GM12878 (cell line): ENCODE results near the gene TSC2. TPM values are rescaled to one million over a fixed set of nuclear protein-coding genes. Genes with fewer than 3 reads are reported as not detected.

Experiments
- ATAC-seq: fragments of 200-7000 bp; cut with Tn5 transposase; 3 replicates; pipeline ENCODE4 v1.9.1; 2020; ENCODE audit warnings: mild to moderate bottlenecking, moderate library complexity
- BruUV-seq: library from RNA; stranded (reverse); fragments of 400-500 nt; replicated peaks from 2 replicates; lab custom pipeline; 2021; lab: Mats Ljungman, UMichigan
- CTCF ChIA-PET: fragments of 300-600 bp; sonication (Branson Sonifier 250); formaldehyde crosslinking; extraction: SDS; loops from one replicate; lab custom pipeline; 2021; ENCODE audit warnings: inconsistent platforms; lab: Yijun Ruan, JAX
- POLR2A ChIA-PET: fragments of 350-600 bp; formaldehyde crosslinking; extraction: SDS; loops from one replicate; lab custom pipeline; 2021; ENCODE audit warnings: inconsistent platforms; lab: Charles Lee
- RAD21 ChIA-PET: fragments of 300-600 bp; sonication (Branson Sonifier 250); formaldehyde crosslinking; loops from one replicate; lab custom pipeline; 2023; ENCODE audit warnings: antibody characterized with exemption; ENCODE audit not compliant: unreplicated experiment; lab: Charles Lee
- SMC1A ChIA-PET: fragments of 300-600 bp; sonication (Branson Sonifier 250); formaldehyde crosslinking; loops from one replicate; lab custom pipeline; 2023; ENCODE audit not compliant: unreplicated experiment, uncharacterized antibody; lab: Charles Lee
- DNase-seq: peaks from one replicate; pipeline ENCODE4 v3.0.0-alpha.2; 2011; ENCODE audit warnings: low read depth, low spot score
- FAIRE-seq: peaks from 3 replicates; lab custom pipeline; 2011; peaks lifted over from hg19 to GRCh38; lab: Jason Lieb, UNC
- H2AFZ ChIP-seq: 2 replicates; pipeline ENCODE4 v1.6.0; 2011; ENCODE audit warnings: low read depth, low read length, control low read depth; ENCODE audit not compliant: control insufficient read depth
- H3K27ac ChIP-seq: 2 replicates; pipeline ENCODE4 v1.5.1; 2011; ENCODE audit warnings: control low read depth; ENCODE audit not compliant: control insufficient read depth, insufficient read depth
- H3K27me3 ChIP-seq, 2 experiments: replicated peaks in 1 of 2; 2 replicates each; pipeline versions ENCODE4 v1.6.0 to v1.6.1; 2011; ENCODE audit warnings: low read length in 1 of 2; ENCODE audit not compliant: control insufficient read depth in 2 of 2, insufficient read depth in 2 of 2
- H3K36me3 ChIP-seq, 2 experiments: 2 replicates each; pipeline ENCODE4 v1.5.1; 2011; ENCODE audit warnings: low read length in 1 of 2; ENCODE audit not compliant: control insufficient read depth in 2 of 2, insufficient read depth in 2 of 2
- H3K4me1 ChIP-seq: 2 replicates; pipeline ENCODE4 v1.6.1; 2011; ENCODE audit warnings: mild to moderate bottlenecking, low read length, moderate library complexity, mixed read lengths; ENCODE audit not compliant: control insufficient read depth, insufficient read depth
- H3K4me2 ChIP-seq: 2 replicates; pipeline ENCODE4 v1.6.0; 2011; ENCODE audit warnings: control low read depth; ENCODE audit not compliant: control insufficient read depth, insufficient read depth
- H3K4me3 ChIP-seq: fragments of 200-600 bp; sonication (generic); 2 replicates; pipeline ENCODE4 v1.5.1; 2016
- H3K79me2 ChIP-seq: 2 replicates; pipeline ENCODE4 v1.6.0; 2011; ENCODE audit warnings: low read length; ENCODE audit not compliant: control insufficient read depth, insufficient read depth
- H3K9ac ChIP-seq: 2 replicates; pipeline ENCODE4 v1.8.0; 2011; ENCODE audit warnings: low read length, control low read depth, mixed read lengths; ENCODE audit not compliant: control insufficient read depth, insufficient read depth
- H3K9me3 ChIP-seq: replicated peaks from 3 replicates; pipeline ENCODE4 v1.5.1; 2011; ENCODE audit warnings: mild to moderate bottlenecking, low read length; ENCODE audit not compliant: control insufficient read depth, insufficient read depth
- H4K20me1 ChIP-seq: 2 replicates; pipeline ENCODE4 v1.6.0; 2011; ENCODE audit not compliant: control insufficient read depth, insufficient read depth
- CREM ChIP-seq: IDR thresholded peaks from 2 replicates; pipeline ENCODE4 v1.6.1; 2014; ENCODE audit warnings: antibody characterized with exemption, low read depth
- HCFC1 ChIP-seq: fragments of 150-350 bp; IDR thresholded peaks from 2 replicates; pipeline ENCODE4 v1.6.1; 2014; ENCODE audit warnings: low read length
- RBBP5 ChIP-seq: fragments of 200-600 bp; sonication (generic); conservative IDR thresholded peaks from 2 replicates; pipeline ENCODE4 v1.6.1; 2016
- SRF ChIP-seq, 2 experiments: IDR thresholded peaks; 2 replicates each; pipeline ENCODE4 v1.6.1; 2011; ENCODE audit warnings: low read depth in 2 of 2, low read length in 2 of 2, mild to moderate bottlenecking in 1 of 2, moderate library complexity in 1 of 2
- ZZZ3 ChIP-seq: IDR thresholded peaks from 2 replicates; pipeline ENCODE4 v1.6.1; 2011; ENCODE audit warnings: low read depth; ENCODE audit not compliant: control insufficient read depth, insufficient read length
- WGBS: methylation state at CpG from one replicate; pipeline ENCODE4 v1.1.6; 2016; ENCODE audit warnings: low lambda C conversion rate; ENCODE audit not compliant: insufficient replicate concordance, insufficient coverage; ENCODE audit errors: missing lambda C conversion rate; 5-methylcytosine and 5-hydroxymethylcytosine counted together
- in situ Hi-C: fragments of 300-500 bp; cut with MboI; formaldehyde crosslinking; loops from 9 replicates; pipeline ENCODE4 v1.14.3; 2018; ENCODE audit warnings: mixed read lengths
- intact Hi-C: fragments of 100-400 bp; cut with micrococcal nuclease; formaldehyde crosslinking; loops from one replicate; pipeline ENCODE4 v1.14.2; 2022; ENCODE audit not compliant: unreplicated experiment
- polyA plus RNA-seq, 11 experiments: library from polyadenylated mRNA; depleted of rRNA in 4 of 11; unstranded in 6 of 11; stranded (reverse) in 5 of 11; fragments of >200 nt; fragmentation: Nextera tagmentation in 4 of 11; fragmentation: Illumina TruSeq in 1 of 11; extraction: Ambion mirVana in 4 of 11; extraction: Trizol in 1 of 11; gene quantifications; 1 replicate in 1 of 11; 2 replicates in 10 of 11; pipeline versions ENCODE4 v1.2.1 to v1.2.3, GENCODE V29; 2011 to 2016; ENCODE audit warnings: inconsistent platforms in 2 of 11, missing spikeins in 2 of 11, low read depth in 1 of 11
- total RNA-seq, 4 experiments: library from RNA; depleted of rRNA in 3 of 4; stranded (reverse); fragments of >200 nt in 3 of 4; fragmentation: Illumina TruSeq in 1 of 4; extraction: Trizol in 1 of 4; gene quantifications; 2 replicates each; pipeline versions ENCODE4 v1.2.1 to v1.2.3, GENCODE V29; 2013 to 2021
- TF ChIP-seq, protein P1 (sequence below): fragments of 450-650 bp; IDR thresholded peaks from 2 replicates; pipeline ENCODE4 v1.6.1; 2016; ENCODE audit warnings: mild to moderate bottlenecking

TSC2 gene
- total and polyA plus RNA-seq, 10 of the 15 experiments (the other 5 are each of a cell fraction or from before 2014, with no cell fraction given): 1.6 to 77.0 (median 21.6) TPM

DNA sequence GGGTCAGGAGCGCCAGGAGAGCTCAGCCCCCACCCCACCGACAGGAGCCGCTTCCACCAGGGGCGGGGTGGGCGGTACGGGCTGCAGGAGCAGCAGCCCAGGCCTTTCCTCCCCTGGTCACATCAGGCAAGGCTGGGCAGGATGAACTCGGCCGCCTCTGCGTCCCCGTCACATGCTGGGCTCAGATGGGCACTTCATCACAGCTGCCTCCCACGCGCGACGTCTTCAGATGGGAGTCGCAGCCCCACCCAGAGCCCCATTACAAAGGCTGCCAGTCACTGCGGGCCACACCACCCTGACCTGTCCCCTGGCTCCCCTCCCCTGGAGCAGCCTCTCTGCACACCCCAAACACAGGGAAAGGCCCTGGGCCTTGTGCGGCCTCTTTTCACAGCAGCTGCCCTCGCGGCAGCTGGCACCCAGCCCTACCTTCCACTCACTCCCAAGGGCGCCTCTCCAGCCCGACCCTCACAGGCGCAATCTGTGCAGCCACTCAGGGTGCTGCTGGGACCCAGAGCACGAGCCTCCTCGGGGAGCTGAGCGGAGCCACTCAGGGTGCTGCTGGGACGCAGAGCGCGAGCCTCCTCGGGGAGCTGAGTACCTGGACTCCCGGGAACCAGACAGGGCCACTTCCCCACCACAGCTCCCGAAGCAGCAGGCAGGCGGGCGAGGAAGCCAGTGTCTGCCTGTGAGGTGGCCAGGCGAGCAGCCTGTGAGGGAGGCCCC lies 42.8 kb upstream of the TSC2 start:
- H4K20me1 ChIP-seq: peaks cover 6% of the 10 kb centered on the region
- ATAC-seq: no peak
- SMC1A ChIA-PET: interaction anchor here (0.5 to 2.1 kb wide), 3 partner anchors 115 to 247 kb away, joined by 3 to 14 read pairs (median 3); partner anchors contain the start of gene ECI1
- H3K36me3 ChIP-seq: peaks cover 0 to 35% of the 10 kb centered on the region in 2 experiments; a peak in 3 of 4 replicates
- POLR2A ChIA-PET: interaction anchor here (0.9 to 2.2 kb wide), 5 partner anchors 9 to 150 kb away, joined by 3 to 10 read pairs (median 5); partner anchors contain the start of genes NOXO1, RPS2 and TRAF7
- H3K27me3 ChIP-seq: no peaks in the 10 kb centered on the region
- no peak for FAIRE-seq
- H3K9ac ChIP-seq: no peak overlapping the region
- no peak for TF ChIP-seq HCFC1
- no peak for TF ChIP-seq ZZZ3
- no peak for TF ChIP-seq CREM
- no peak for TF ChIP-seq RBBP5
- TF ChIP-seq SRF (IDR thresholded peaks at IDR 0.05; ENCODE audit: low read depth in 2 of 2, low read length in 2 of 2): no peak
- TF ChIP-seq, protein P1, sequence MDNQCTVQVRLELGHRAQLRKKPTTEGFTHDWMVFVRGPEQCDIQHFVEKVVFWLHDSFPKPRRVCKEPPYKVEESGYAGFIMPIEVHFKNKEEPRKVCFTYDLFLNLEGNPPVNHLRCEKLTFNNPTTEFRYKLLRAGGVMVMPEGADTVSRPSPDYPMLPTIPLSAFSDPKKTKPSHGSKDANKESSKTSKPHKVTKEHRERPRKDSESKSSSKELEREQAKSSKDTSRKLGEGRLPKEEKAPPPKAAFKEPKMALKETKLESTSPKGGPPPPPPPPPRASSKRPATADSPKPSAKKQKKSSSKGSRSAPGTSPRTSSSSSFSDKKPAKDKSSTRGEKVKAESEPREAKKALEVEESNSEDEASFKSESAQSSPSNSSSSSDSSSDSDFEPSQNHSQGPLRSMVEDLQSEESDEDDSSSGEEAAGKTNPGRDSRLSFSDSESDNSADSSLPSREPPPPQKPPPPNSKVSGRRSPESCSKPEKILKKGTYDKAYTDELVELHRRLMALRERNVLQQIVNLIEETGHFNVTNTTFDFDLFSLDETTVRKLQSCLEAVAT: no peak
- no peak overlapping the region for H3K27ac ChIP-seq
- CTCF ChIA-PET: interaction anchor here (0.8 to 4.3 kb wide), 15 partner anchors 12 to 482 kb away, joined by 3 to 54 read pairs (median 6); partner anchors contain the start of genes MLST8, NOXO1, NTHL1 and RAB26
- peaks cover 15% of the 10 kb centered on the region for H3K4me1 ChIP-seq
- H3K4me3 ChIP-seq: 0 out of 2 replicates have a peak overlapping the region, but pooled peaks have one; percentile 1
- intact Hi-C loops (loop anchor here (5.0 kb wide), 1 partner anchor 147 kb away; no protein-coding TSS in a partner anchor), in situ Hi-C loops (no loop called here)
- no peak for DNase-seq
- peaks cover 59% of the 10 kb centered on the region for H3K79me2 ChIP-seq
- WGBS: 85% methylated on average over 23 of the region's 34 CpGs
- no peaks in the 10 kb centered on the region for H3K9me3 ChIP-seq
- BruUV-seq: no TSS peak
- H3K4me2 ChIP-seq: peak overlapping the region; percentile 43; the same call in 1 of the 2 replicates
- RAD21 ChIA-PET: no interaction called here
- no peak overlapping the region for H2AFZ ChIP-seq
